GM23248 (cell line): ENCODE measurements around the gene MUC22. TPM values are rescaled to one million over a fixed set of nuclear protein-coding genes. Genes with fewer than 3 reads are reported as not detected.
A peak's percentile ranks its signal among the peaks of the same experiment; 100 is the strongest.
"Not testable (repeated sequence)": the region's sequence is repeated elsewhere in the genome, so short reads cannot be mapped to it uniquely, and the experiment has no call there.

ENCODE experiments used
- DNase-seq: peaks from one replicate; pipeline ENCODE4 v3.0.0-alpha.2; 2015
- H2AFZ ChIP-seq: fragments of 200-600 bp; sonication (generic); 2 replicates; pipeline ENCODE4 v1.6.1; 2016; ENCODE audit warnings: antibody characterized with exemption
- H3F3A ChIP-seq: fragments of 200-600 bp; sonication (generic); 2 replicates; pipeline ENCODE4 v1.6.1; 2016; ENCODE audit warnings: mild to moderate bottlenecking, antibody characterized with exemption, mixed run types; ENCODE audit not compliant: insufficient read depth
- H3K27ac ChIP-seq: fragments of 200-600 bp; sonication (generic); 2 replicates; pipeline ENCODE4 v1.5.1; 2016; ENCODE audit warnings: mild to moderate bottlenecking
- H3K27me3 ChIP-seq: fragments of 200-600 bp; sonication (generic); replicated peaks from 2 replicates; pipeline ENCODE4 v1.6.1; 2016; ENCODE audit warnings: mild to moderate bottlenecking; ENCODE audit not compliant: insufficient read depth
- H3K36me3 ChIP-seq: fragments of 200-600 bp; sonication (generic); 2 replicates; pipeline ENCODE4 v1.6.1; 2016; ENCODE audit warnings: low read depth, mild to moderate bottlenecking
- H3K4me1 ChIP-seq: fragments of 200-600 bp; sonication (generic); 2 replicates; pipeline ENCODE4 v1.6.1; 2016; ENCODE audit warnings: mild to moderate bottlenecking; ENCODE audit not compliant: insufficient read depth
- H3K4me2 ChIP-seq: fragments of 200-600 bp; sonication (generic); one replicate; pipeline ENCODE4 v1.6.1; 2016; ENCODE audit warnings: mild to moderate bottlenecking; ENCODE audit not compliant: unreplicated experiment
- H3K4me3 ChIP-seq: fragments of 200-600 bp; sonication (generic); 2 replicates; pipeline ENCODE4 v1.5.1; 2016; ENCODE audit warnings: mild to moderate bottlenecking
- H3K79me2 ChIP-seq: fragments of 200-600 bp; sonication (generic); 2 replicates; pipeline ENCODE4 v1.6.1; 2016; ENCODE audit warnings: mild to moderate bottlenecking; ENCODE audit not compliant: insufficient read depth
- H3K9ac ChIP-seq: fragments of 200-600 bp; sonication (generic); 2 replicates; pipeline ENCODE4 v1.6.1; 2016; ENCODE audit warnings: mild to moderate bottlenecking
- H3K9me2 ChIP-seq: fragments of 200-600 bp; sonication (generic); 2 replicates; pipeline ENCODE4 v1.6.1; 2016; ENCODE audit warnings: mixed run types, mild to moderate bottlenecking, moderate library complexity; ENCODE audit not compliant: insufficient read depth
- H3K9me3 ChIP-seq: fragments of 200-600 bp; sonication (generic); one replicate; pipeline ENCODE4 v1.6.1; 2017; ENCODE audit warnings: low read depth
- H4K20me1 ChIP-seq: fragments of 200-600 bp; sonication (generic); 2 replicates; pipeline ENCODE4 v1.6.0; 2016; ENCODE audit not compliant: insufficient read depth
- EZH2 ChIP-seq: fragments of 200-600 bp; sonication (generic); IDR thresholded peaks from 2 replicates; pipeline ENCODE4 v1.6.1; 2018; ENCODE audit warnings: antibody characterized with exemption, mild to moderate bottlenecking; ENCODE audit not compliant: insufficient read depth, poor library complexity, severe bottlenecking
- EZH2phosphoT487 ChIP-seq: fragments of 200-600 bp; sonication (generic); IDR thresholded peaks from 2 replicates; pipeline ENCODE4 v1.6.1; 2018; ENCODE audit warnings: antibody characterized with exemption, moderate library complexity, mild to moderate bottlenecking, low read depth; ENCODE audit not compliant: insufficient read depth
- WGBS, 2 experiments: methylation state at CpG; one replicate each; pipeline ENCODE4 v1.1.6; 2015 to 2017; ENCODE audit warnings: low lambda C conversion rate in 2 of 2, low coverage in 1 of 2; ENCODE audit errors: missing lambda C conversion rate in 2 of 2; 5-methylcytosine and 5-hydroxymethylcytosine counted together
- in situ Hi-C: fragments of 300-500 bp; cut with MboI; formaldehyde crosslinking; loops from 2 replicates; pipeline ENCODE4 v1.15.0; 2020
- polyA plus RNA-seq: library from polyadenylated mRNA; unstranded; fragments of >200 nt; fragmentation: Nextera tagmentation; extraction: Ambion mirVana; gene quantifications from 2 replicates; pipeline ENCODE4 v1.2.1, GENCODE V29; 2016
- total RNA-seq: library from RNA; depleted of rRNA; stranded (reverse); fragments of >200 nt; shearing (Covaris generic); gene quantifications from 2 replicates; pipeline ENCODE4 v1.2.3, GENCODE V29; 2014

MUC22 gene
- total and polyA plus RNA-seq, 2 experiments from 2014 or later = not detected

DNA sequence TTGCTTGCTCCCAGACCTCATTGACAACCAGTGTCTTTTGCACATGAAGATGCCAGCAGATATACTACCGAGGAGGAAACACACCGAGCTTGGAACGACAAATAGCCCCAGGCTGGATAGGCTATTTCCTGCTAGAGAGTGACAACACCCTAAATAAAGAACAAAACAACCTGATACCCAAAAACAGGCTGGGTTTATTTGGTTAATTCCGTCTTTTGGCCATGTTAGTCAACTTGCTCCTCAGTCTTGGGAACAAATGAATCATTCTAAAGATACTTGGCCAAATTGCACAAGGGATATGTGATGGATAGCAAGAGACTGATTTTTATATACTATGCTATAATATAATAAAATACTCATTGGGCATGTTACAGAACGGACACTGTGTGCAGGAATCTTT lies 11.5 kb upstream of the MUC22 start:
- Histone ChIP-seq H3K79me2 (no peaks in the 10 kb centered on the region), H3K4me3 (no peak overlapping the region), H3K4me2 (no peak overlapping the region), H3K27ac (no peak overlapping the region), H3K9ac (no peak overlapping the region), H3K27me3 (no peaks in the 10 kb centered on the region; the same call in 1 of the 2 replicates), H3K4me1 (no peaks in the 10 kb centered on the region), H3K9me3 (no peaks in the 10 kb centered on the region), H3K9me2 (no peaks in the 10 kb centered on the region), H3K36me3 (no peaks in the 10 kb centered on the region), H2AFZ (no peak overlapping the region), H3F3A (no peaks in the 10 kb centered on the region), H4K20me1 (no peaks in the 10 kb centered on the region)
- peak; percentile 24 for DNase-seq
- 45 to 52% methylated on average over 5 of the region's 5 CpGs for WGBS, 2 experiments
- TF ChIP-seq EZH2 = no peak
- TF ChIP-seq EZH2phosphoT487 = no peak
- in situ Hi-C loops = no loop called here

GRCh38 chr6:31000067-31000860 lies 10.0 kb upstream of the MUC22 start:
- H3K9ac ChIP-seq, H3F3A ChIP-seq, H3K9me3 ChIP-seq, in situ Hi-C loops, H3K9me2 ChIP-seq, H3K36me3 ChIP-seq, H3K27me3 ChIP-seq, H3K4me1 ChIP-seq, H4K20me1 ChIP-seq, H3K4me2 ChIP-seq, H2AFZ ChIP-seq, DNase-seq, H3K79me2 ChIP-seq, H3K4me3 ChIP-seq, H3K27ac ChIP-seq: not testable (repeated sequence)
- WGBS, 2 experiments = 74 to 83% methylated on average over 16 to 19 of the region's 39 CpGs

DNA sequence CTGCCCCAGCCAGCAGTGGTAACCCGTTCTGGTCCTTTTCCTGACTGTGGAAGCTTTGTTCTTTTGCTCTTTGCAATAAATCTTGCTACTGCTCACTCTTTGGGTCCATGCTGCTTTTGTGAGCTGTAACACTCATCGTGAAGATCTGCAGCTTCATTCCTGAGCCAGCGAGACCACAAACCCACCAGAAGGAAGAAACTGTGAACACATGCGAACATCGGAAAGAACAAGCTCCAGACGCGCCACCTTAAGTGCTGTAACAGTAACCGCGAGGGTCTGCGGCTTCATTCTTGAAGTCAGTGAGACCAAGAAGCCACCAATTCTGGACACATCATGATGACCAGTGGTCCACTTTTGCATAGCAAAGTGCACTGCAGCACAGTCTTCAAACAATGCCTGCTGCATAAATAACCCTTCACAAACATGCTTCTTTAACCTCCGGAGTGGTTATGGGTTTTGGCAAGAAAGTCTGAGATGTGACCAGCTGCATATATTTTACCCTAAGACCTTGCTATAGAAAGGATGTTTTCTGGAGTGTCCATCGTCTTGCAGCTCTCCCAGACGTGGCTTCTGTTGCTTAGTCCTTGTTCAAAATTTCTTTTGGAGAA lies 8.9 kb upstream of the MUC22 start:
- in situ Hi-C loops = no loop called here
- H3K9me2 ChIP-seq = no peaks in the 10 kb centered on the region
- H2AFZ ChIP-seq = no peak overlapping the region
- H3K9ac ChIP-seq = no peak overlapping the region
- no peaks in the 10 kb centered on the region for H3K4me1 ChIP-seq
- H3K4me3 ChIP-seq = no peak overlapping the region
- no peak overlapping the region for H3K4me2 ChIP-seq
- WGBS, 2 experiments = 55 to 58% methylated on average over 13 of the region's 13 CpGs
- no peaks in the 10 kb centered on the region for H3K79me2 ChIP-seq
- no peak for DNase-seq
- no peaks in the 10 kb centered on the region for H3K9me3 ChIP-seq
- no peaks in the 10 kb centered on the region for H3K27me3 ChIP-seq
- no peaks in the 10 kb centered on the region for H4K20me1 ChIP-seq
- no peak overlapping the region for H3K27ac ChIP-seq
- TF ChIP-seq EZH2phosphoT487 = no peak
- no peak for TF ChIP-seq EZH2
- H3F3A ChIP-seq = no peaks in the 10 kb centered on the region
- no peaks in the 10 kb centered on the region for H3K36me3 ChIP-seq

DNA sequence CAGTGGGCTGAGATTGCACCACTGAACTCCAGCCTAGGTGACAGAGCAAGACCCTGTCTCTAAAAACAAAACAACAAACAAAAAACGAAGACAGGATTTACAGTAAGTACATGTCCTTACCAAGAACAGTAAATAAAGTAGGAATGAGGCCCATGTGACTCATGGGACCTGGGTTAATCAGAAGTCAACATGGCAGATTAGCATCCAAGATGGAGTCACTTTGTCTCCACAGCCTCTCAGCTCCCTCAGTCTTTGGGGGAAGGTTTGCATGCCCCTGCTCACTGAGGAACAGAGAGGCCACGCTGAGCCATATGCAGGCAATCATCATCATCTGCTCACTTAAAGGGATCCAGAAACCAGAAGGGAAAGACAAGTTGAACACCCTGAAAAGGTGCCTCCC lies 7.8 kb upstream of the MUC22 start:
- H3K4me3 ChIP-seq = no peak overlapping the region
- no peaks in the 10 kb centered on the region for H3K79me2 ChIP-seq
- H2AFZ ChIP-seq = no peak overlapping the region
- no peaks in the 10 kb centered on the region for H3K36me3 ChIP-seq
- no peaks in the 10 kb centered on the region for H3K4me1 ChIP-seq
- no peaks in the 10 kb centered on the region for H3F3A ChIP-seq
- H3K4me2 ChIP-seq = no peak overlapping the region
- WGBS, 2 experiments = 15 to 18% methylated on average over 2 of the region's 2 CpGs
- H3K27me3 ChIP-seq = 0 out of 2 replicates have a peak, but pooled peaks cover 5% of the 10 kb centered on the region
- no peak overlapping the region for H3K27ac ChIP-seq
- H4K20me1 ChIP-seq = no peaks in the 10 kb centered on the region
- no peak for DNase-seq
- H3K9me3 ChIP-seq = no peaks in the 10 kb centered on the region
- TF ChIP-seq EZH2 = no peak
- H3K9ac ChIP-seq = no peak overlapping the region
- no peaks in the 10 kb centered on the region for H3K9me2 ChIP-seq
- in situ Hi-C loops = no loop called here
